ENCODE measurements around the gene WASL. TPM values are rescaled to one million over a fixed set of nuclear protein-coding genes. Genes with fewer than 3 reads are reported as not detected.
"Not testable (repeated sequence)": the region's sequence is repeated elsewhere in the genome, so short reads cannot be mapped to it uniquely, and the experiment has no call there.

The WASL gene
- total and polyA plus RNA-seq, 2 of the 13 experiments (the other 11 are each of a cell fraction or from before 2014, with no cell fraction given): 7.9 to 12.8 TPM

- H3K4me1 ChIP-seq (ENCODE audit: insufficient read depth, low read length); H3K27me3 ChIP-seq (ENCODE audit: control insufficient read depth in 1 of 2, insufficient read depth in 2 of 2, low read length in 2 of 2); H4K20me1 ChIP-seq (ENCODE audit: insufficient read depth, low read length); H3K4me2 ChIP-seq (ENCODE audit: low read depth, low read length); FAIRE-seq; H3K9ac ChIP-seq (ENCODE audit: insufficient read depth, low read depth, low read length); H2AFZ ChIP-seq (ENCODE audit: low read length); H3K27ac ChIP-seq (ENCODE audit: extremely low read length, insufficient read depth, low read length); H3K79me2 ChIP-seq (ENCODE audit: insufficient read depth, low read length); BruUV-seq (replicated peaks); POLR2A ChIA-PET; DNase-seq (ENCODE audit: low spot score); H3K36me3 ChIP-seq (replicated peaks in 1 of 2; ENCODE audit: control insufficient read depth in 1 of 2, insufficient read depth in 2 of 2, low read length in 2 of 2); H3K9me3 ChIP-seq (ENCODE audit: low read length); H3K4me3 ChIP-seq (replicated peaks in 1 of 3; ENCODE audit: insufficient read depth in 1 of 3, low read depth in 2 of 3, low read length in 3 of 3); ATAC-seq: not testable (repeated sequence)
- CTCF ChIA-PET (ENCODE audit: low intra/inter-chr PET ratio, low total read pairs): interaction anchor here (0.6 kb wide), 1 partner anchor 231 kb away, joined by 3 read pairs; no protein-coding TSS in a partner anchor
- in situ Hi-C loops (cut with HindIII; ENCODE audit: extremely low pct_ligation_motif_present, low pct_unique_long_range_greater_than_20kb): loop anchor here (10.0 kb wide), 1 partner anchor 231 kb away; no protein-coding TSS in a partner anchor
- 4% methylated on average over 2 of the region's 2 CpGs for WGBS (ENCODE audit: low lambda C conversion rate)
- intact Hi-C loops (cut with micrococcal nuclease; ENCODE audit: unreplicated experiment): loop anchor here (2.0 to 5.0 kb wide), 2 partner anchors 49 to 163 kb away; no protein-coding TSS in a partner anchor
Measured at GRCh38 chr7:123634011-123634573, 114.7 kb downstream of the WASL start.

GRCh38 chr7:123633553-123633952 lies 115.2 kb downstream of the WASL start:
- 50% methylated on average over 7 of the region's 7 CpGs for WGBS (ENCODE audit: low lambda C conversion rate)
- in situ Hi-C loops (cut with HindIII; ENCODE audit: extremely low pct_ligation_motif_present, low pct_unique_long_range_greater_than_20kb): loop anchor here (10.0 kb wide), 1 partner anchor 231 kb away; no protein-coding TSS in a partner anchor
- Histone ChIP-seq H3K9me3 (ENCODE audit: low read length) (no peaks in the 10 kb centered on the region), H3K27ac (ENCODE audit: extremely low read length, insufficient read depth, low read length) (no peak overlapping the region), H3K4me1 (ENCODE audit: insufficient read depth, low read length) (no peaks in the 10 kb centered on the region), H3K4me3 (replicated peaks in 1 of 3; ENCODE audit: insufficient read depth in 1 of 3, low read depth in 2 of 3, low read length in 3 of 3) (no peak overlapping the region), H3K27me3 (ENCODE audit: control insufficient read depth in 1 of 2, insufficient read depth in 2 of 2, low read length in 2 of 2) (no peaks in the 10 kb centered on the region), H3K36me3 (replicated peaks in 1 of 2; ENCODE audit: control insufficient read depth in 1 of 2, insufficient read depth in 2 of 2, low read length in 2 of 2) (no peaks in the 10 kb centered on the region), H3K79me2 (ENCODE audit: insufficient read depth, low read length) (no peaks in the 10 kb centered on the region), H4K20me1 (ENCODE audit: insufficient read depth, low read length) (no peaks in the 10 kb centered on the region), H3K4me2 (ENCODE audit: low read depth, low read length) (no peak overlapping the region), H3K9ac (ENCODE audit: insufficient read depth, low read depth, low read length) (no peak overlapping the region), H2AFZ (ENCODE audit: low read length) (no peak overlapping the region)
- no peak for FAIRE-seq
- no peak for ATAC-seq
- TF ChIP-seq ZNF75D (CRISPR knock-in tag; IDR thresholded peaks at IDR 0.05; ENCODE audit: borderline replicate concordance) (no peak), ZNF577 (CRISPR knock-in tag; IDR thresholded peaks at IDR 0.05; ENCODE audit: borderline replicate concordance, low read depth) (no peak), ZNF569 (CRISPR knock-in tag; IDR thresholded peaks at IDR 0.05; ENCODE audit: borderline replicate concordance) (no peak), NFYB (CRISPR knock-in tag; IDR thresholded peaks at IDR 0.05) (no peak), AFF4 (CRISPR knock-in tag; IDR thresholded peaks at IDR 0.05) (no peak), ZNF383 (CRISPR knock-in tag; IDR thresholded peaks at IDR 0.05; ENCODE audit: borderline replicate concordance) (no peak)
- TF ChIP-seq, protein P1, sequence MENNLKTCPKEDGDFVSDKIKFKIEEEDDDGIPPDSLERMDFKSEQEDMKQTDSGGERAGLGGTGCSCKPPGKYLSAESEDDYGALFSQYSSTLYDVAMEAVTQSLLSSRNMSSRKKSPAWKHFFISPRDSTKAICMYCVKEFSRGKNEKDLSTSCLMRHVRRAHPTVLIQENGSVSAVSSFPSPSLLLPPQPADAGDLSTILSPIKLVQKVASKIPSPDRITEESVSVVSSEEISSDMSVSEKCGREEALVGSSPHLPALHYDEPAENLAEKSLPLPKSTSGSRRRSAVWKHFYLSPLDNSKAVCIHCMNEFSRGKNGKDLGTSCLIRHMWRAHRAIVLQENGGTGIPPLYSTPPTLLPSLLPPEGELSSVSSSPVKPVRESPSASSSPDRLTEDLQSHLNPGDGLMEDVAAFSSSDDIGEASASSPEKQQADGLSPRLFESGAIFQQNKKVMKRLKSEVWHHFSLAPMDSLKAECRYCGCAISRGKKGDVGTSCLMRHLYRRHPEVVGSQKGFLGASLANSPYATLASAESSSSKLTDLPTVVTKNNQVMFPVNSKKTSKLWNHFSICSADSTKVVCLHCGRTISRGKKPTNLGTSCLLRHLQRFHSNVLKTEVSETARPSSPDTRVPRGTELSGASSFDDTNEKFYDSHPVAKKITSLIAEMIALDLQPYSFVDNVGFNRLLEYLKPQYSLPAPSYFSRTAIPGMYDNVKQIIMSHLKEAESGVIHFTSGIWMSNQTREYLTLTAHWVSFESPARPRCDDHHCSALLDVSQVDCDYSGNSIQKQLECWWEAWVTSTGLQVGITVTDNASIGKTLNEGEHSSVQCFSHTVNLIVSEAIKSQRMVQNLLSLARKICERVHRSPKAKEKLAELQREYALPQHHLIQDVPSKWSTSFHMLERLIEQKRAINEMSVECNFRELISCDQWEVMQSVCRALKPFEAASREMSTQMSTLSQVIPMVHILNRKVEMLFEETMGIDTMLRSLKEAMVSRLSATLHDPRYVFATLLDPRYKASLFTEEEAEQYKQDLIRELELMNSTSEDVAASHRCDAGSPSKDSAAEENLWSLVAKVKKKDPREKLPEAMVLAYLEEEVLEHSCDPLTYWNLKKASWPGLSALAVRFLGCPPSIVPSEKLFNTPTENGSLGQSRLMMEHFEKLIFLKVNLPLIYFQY (CRISPR knock-in tag; IDR thresholded peaks at IDR 0.05; ENCODE audit: borderline replicate concordance): no peak
- ChIA-PET CTCF (ENCODE audit: low intra/inter-chr PET ratio, low total read pairs) (interaction anchor here (0.6 kb wide), 1 partner anchor 232 kb away, joined by 3 read pairs; no protein-coding TSS in a partner anchor), POLR2A (no interaction called here)
- no peak for DNase-seq (ENCODE audit: low spot score)
- intact Hi-C loops (cut with micrococcal nuclease; ENCODE audit: unreplicated experiment): loop anchor here (5.0 kb wide), 1 partner anchor 164 kb away; no protein-coding TSS in a partner anchor
- no TSS peak for BruUV-seq (replicated peaks)
